Measurements from ENCODE around the gene KY.

DNA sequence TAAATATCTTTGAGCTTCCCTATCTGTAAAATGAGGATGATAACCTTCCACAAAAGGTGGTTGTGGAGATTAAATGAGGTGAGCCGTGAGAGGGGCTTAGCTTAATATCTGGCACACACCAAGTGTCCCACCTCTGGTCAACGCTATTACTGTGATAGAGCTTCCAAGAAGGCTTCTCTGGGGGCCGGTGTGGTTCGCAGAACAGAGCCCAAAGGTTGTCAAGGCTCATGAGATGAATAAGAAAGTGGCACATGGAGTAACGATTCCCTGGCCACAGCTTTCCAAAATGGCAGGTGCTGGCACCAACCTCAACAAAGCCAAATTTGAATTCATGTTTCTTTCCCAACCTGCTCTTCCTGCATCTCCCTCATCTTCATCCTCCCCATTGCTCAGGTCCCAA, 10.4 kb downstream of the KY start:
- TF ChIP-seq, protein P1, sequence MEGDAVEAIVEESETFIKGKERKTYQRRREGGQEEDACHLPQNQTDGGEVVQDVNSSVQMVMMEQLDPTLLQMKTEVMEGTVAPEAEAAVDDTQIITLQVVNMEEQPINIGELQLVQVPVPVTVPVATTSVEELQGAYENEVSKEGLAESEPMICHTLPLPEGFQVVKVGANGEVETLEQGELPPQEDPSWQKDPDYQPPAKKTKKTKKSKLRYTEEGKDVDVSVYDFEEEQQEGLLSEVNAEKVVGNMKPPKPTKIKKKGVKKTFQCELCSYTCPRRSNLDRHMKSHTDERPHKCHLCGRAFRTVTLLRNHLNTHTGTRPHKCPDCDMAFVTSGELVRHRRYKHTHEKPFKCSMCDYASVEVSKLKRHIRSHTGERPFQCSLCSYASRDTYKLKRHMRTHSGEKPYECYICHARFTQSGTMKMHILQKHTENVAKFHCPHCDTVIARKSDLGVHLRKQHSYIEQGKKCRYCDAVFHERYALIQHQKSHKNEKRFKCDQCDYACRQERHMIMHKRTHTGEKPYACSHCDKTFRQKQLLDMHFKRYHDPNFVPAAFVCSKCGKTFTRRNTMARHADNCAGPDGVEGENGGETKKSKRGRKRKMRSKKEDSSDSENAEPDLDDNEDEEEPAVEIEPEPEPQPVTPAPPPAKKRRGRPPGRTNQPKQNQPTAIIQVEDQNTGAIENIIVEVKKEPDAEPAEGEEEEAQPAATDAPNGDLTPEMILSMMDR (conservative IDR thresholded peaks at IDR 0.05; ENCODE audit: low read depth in 2 of 2) = no peak
- TF ChIP-seq ZNF114 (CRISPR knock-in tag; IDR thresholded peaks at IDR 0.05) = no peak

Data from GM23338 (cell line).